ENCODE data around the gene ZNF385A. TPM values are rescaled to one million over a fixed set of nuclear protein-coding genes. Genes with fewer than 3 reads are reported as not detected.

The ZNF385A gene
- total RNA-seq, 1 experiment from 2014 or later, result 5.7 TPM

DNA sequence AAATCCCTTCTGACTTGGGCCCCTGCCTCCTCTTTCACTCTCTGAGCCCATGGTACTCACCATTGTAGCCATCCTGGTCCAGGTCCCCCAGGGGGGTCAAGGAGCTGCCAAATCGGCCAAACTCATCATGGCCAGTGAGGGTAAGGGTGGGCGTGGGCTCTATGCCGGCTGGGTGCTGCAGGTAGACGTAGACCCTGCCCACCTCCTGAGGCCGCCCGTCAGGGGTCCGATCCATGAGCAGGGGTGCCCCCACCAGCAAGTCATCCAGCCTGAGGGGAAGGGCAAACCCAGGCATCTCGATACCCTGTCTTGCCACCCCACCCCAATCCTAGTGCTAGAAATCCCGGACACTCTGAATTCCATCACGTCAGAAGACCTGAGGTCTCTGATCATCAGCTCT, 20.6 kb upstream of the ZNF385A start:
- H3K4me1 ChIP-seq (ENCODE audit: insufficient read depth, low read length), result no peaks in the 10 kb centered on the region
- H3K4me2 ChIP-seq (ENCODE audit: insufficient read depth, insufficient read length, low read length), result no peak overlapping the region
- no peaks in the 10 kb centered on the region for H3K9me3 Mint-ChIP-seq
- no peak overlapping the region for H3K4me3 Mint-ChIP-seq
- no peak overlapping the region for H2BK120ac ChIP-seq (ENCODE audit: low read depth, low read length, poor library complexity, severe bottlenecking)
- no peaks in the 10 kb centered on the region for H3K23me2 ChIP-seq (ENCODE audit: insufficient read length, low read depth, low read length, poor library complexity, severe bottlenecking)
- H3K18ac ChIP-seq (ENCODE audit: insufficient read length, low read depth, low read length), result no peak overlapping the region
- H3K9ac ChIP-seq (ENCODE audit: extremely low read depth, insufficient read length, low read length), result no peak overlapping the region
- no peak overlapping the region for H2BK20ac ChIP-seq (ENCODE audit: low read depth, low read length, poor library complexity, severe bottlenecking)
- no peaks in the 10 kb centered on the region for H3K27me3 ChIP-seq (ENCODE audit: insufficient read depth, low read length)
- no peaks in the 10 kb centered on the region for H3K9me3 ChIP-seq (ENCODE audit: control insufficient read depth, low read depth, low read length)
- H3K79me2 ChIP-seq (ENCODE audit: insufficient read depth, low read length), result no peaks in the 10 kb centered on the region
- no peak overlapping the region for H3K27ac ChIP-seq (ENCODE audit: insufficient read length, low read depth, low read length)
- peaks cover 3 to 7% of the 10 kb centered on the region in 2 experiments for H3K4me1 Mint-ChIP-seq
- no peak overlapping the region for H2BK5ac ChIP-seq (ENCODE audit: insufficient read length, low read length)
- H3K56ac ChIP-seq (ENCODE audit: insufficient read length, low read depth, low read length), result no peak overlapping the region
- no peaks in the 10 kb centered on the region for H3K79me1 ChIP-seq (ENCODE audit: insufficient read depth, low read depth, low read length, poor library complexity, severe bottlenecking)
- no peak overlapping the region for H2BK15ac ChIP-seq (ENCODE audit: low read depth, low read length)
- no peak overlapping the region for H3K27ac Mint-ChIP-seq
- H4K91ac ChIP-seq (ENCODE audit: insufficient read length, low read depth, low read length), result no peak overlapping the region
- no peak overlapping the region for H3K23ac ChIP-seq (ENCODE audit: insufficient read length, low read depth, low read length)
- H4K5ac ChIP-seq (ENCODE audit: insufficient read length, low read depth, low read length), result no peak overlapping the region
- no peak overlapping the region for H2AK5ac ChIP-seq (ENCODE audit: insufficient read length, low read length)
- no peaks in the 10 kb centered on the region for H4K20me1 ChIP-seq (ENCODE audit: control insufficient read depth, insufficient read depth, insufficient read length)
- no peak overlapping the region for H2AFZ ChIP-seq (ENCODE audit: low read length)
- no CpG with 5 or more reads among the region's 10 CpGs for WGBS (ENCODE audit: extremely low coverage, insufficient read length, low lambda C conversion rate)
- no peak overlapping the region for H4K8ac ChIP-seq (replicated peaks; ENCODE audit: insufficient read length, low read depth, low read length)
- TF ChIP-seq, protein P1, sequence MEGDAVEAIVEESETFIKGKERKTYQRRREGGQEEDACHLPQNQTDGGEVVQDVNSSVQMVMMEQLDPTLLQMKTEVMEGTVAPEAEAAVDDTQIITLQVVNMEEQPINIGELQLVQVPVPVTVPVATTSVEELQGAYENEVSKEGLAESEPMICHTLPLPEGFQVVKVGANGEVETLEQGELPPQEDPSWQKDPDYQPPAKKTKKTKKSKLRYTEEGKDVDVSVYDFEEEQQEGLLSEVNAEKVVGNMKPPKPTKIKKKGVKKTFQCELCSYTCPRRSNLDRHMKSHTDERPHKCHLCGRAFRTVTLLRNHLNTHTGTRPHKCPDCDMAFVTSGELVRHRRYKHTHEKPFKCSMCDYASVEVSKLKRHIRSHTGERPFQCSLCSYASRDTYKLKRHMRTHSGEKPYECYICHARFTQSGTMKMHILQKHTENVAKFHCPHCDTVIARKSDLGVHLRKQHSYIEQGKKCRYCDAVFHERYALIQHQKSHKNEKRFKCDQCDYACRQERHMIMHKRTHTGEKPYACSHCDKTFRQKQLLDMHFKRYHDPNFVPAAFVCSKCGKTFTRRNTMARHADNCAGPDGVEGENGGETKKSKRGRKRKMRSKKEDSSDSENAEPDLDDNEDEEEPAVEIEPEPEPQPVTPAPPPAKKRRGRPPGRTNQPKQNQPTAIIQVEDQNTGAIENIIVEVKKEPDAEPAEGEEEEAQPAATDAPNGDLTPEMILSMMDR (conservative IDR thresholded peaks at IDR 0.05), result no peak
- H3K27me3 Mint-ChIP-seq (ENCODE audit: low read depth), result peaks cover 1% of the 10 kb centered on the region; the same call in 1 of the 2 replicates
- peaks cover 11 to 29% (median 20%) of the 10 kb centered on the region in 3 experiments for H3K36me3 Mint-ChIP-seq (ENCODE audit: insufficient read depth in 1 of 3, low read depth in 3 of 3)
- H3T11ph ChIP-seq (ENCODE audit: low read length), result no peak overlapping the region
- H2BK12ac ChIP-seq (ENCODE audit: insufficient read length, low read depth, low read length), result no peak overlapping the region
- no peak overlapping the region for H3K4ac ChIP-seq (ENCODE audit: low read depth, low read length)
- H3K14ac ChIP-seq (ENCODE audit: insufficient read depth, low read length), result no peak overlapping the region
- DNase-seq, result no peak
